Ectodermal cell (in vitro differentiated cells): Measurements from ENCODE around the gene MCRS1.
A peak's percentile ranks its signal among the peaks of the same experiment; 100 is the strongest.

Experiments
- H3K27ac ChIP-seq: 2 replicates; pipeline ENCODE4 v1.7.0; 2013; ENCODE audit warnings: mild to moderate bottlenecking, low read depth, low read length; ENCODE audit not compliant: insufficient read depth, poor library complexity, severe bottlenecking
- H3K27me3 ChIP-seq: 2 replicates; pipeline ENCODE4 v1.7.0; 2013; ENCODE audit warnings: mild to moderate bottlenecking, low read length; ENCODE audit not compliant: insufficient read depth, control insufficient read depth, poor library complexity, severe bottlenecking
- H3K36me3 ChIP-seq: one replicate; pipeline ENCODE4 v1.7.0; 2013; ENCODE audit warnings: low read length; ENCODE audit not compliant: control insufficient read depth, insufficient read depth
- H3K4me1 ChIP-seq: one replicate; pipeline ENCODE4 v1.7.0; 2013; ENCODE audit warnings: low read length; ENCODE audit not compliant: control insufficient read depth, insufficient read depth
- H3K4me3 ChIP-seq: 2 replicates; pipeline ENCODE4 v1.7.0; 2013; ENCODE audit warnings: low read depth, low read length, control low read depth; ENCODE audit not compliant: insufficient read depth
- H3K9me3 ChIP-seq: 2 replicates; pipeline ENCODE4 v1.7.0; 2013; ENCODE audit warnings: mild to moderate bottlenecking, low read length, moderate library complexity; ENCODE audit not compliant: control insufficient read depth
- WGBS, 2 experiments: methylation state at CpG; one replicate each; pipeline ENCODE4 v1.1.7; 2013; ENCODE audit warnings: missing lambda C conversion rate in 2 of 2; 5-methylcytosine and 5-hydroxymethylcytosine counted together

The MCRS1 gene

DNA sequence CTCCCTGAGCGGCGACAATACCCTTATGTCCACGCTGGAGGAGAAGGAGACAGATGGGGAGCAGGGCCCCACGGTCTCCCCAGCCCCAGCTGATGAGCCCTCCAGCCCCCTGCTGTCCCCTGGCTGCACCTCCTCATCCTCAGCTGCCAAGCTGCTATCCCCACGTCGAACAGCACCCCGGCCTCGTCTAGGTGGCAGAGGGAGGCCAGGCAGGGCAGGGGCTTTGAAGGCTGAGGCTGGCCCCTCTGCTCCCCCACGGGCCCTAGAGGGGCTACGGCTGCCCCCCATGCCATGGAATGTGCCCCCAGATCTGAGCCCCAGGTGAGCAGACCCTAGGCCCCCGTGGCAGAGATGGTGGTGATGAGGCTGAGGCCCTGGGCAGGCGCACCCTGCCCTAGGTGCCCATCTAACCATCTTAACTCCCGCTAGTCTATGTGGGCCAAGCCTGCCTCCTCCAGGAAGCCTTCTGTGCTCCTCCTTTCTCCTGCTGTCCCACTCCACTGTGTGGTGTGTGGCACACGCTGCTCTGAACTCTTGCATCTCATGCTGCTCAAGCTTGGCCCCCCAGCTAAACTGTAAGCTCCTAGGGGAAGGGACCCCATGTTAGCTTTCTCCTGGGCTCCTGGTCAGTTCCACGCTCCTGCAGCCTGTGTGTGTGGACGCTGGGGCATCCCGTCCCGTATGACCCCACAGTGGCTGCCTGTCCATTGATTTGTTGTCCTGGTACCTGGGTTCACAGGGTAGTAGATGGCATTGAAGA lies 12.1 kb downstream of the MCRS1 start:
- no peak overlapping the region for H3K4me3 ChIP-seq
- H3K36me3 ChIP-seq = peaks cover 21% of the 10 kb centered on the region
- H3K27ac ChIP-seq = no peak overlapping the region
- H3K27me3 ChIP-seq = peaks cover 2% of the 10 kb centered on the region
- no peaks in the 10 kb centered on the region for H3K4me1 ChIP-seq
- H3K9me3 ChIP-seq = no peaks in the 10 kb centered on the region
- 94 to 95% methylated on average over 18 of the region's 18 CpGs for whole genome bisulfite sequencing, 2 experiments

DNA sequence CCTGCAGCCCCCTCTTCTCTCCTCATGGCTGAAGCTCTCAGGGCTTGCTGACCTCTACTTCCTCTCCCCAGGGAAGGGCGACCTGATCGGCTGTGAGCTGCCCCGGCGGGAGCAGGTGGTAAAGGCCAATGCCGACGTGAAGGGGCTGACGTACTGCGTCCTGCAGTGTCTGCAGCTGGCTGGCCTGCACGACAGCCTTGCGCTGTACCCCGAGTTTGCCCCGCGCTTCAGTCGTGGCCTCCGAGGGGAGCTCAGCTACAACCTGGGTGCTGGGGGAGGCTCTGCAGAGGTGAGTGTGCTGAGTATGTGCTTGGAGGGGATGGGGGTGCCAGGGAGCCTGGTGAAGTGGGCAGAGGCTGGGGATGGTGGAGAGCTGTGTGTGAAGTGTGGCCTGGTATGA lies 13.7 kb downstream of the MCRS1 start:
- Histone ChIP-seq H3K4me1 (peaks cover 4% of the 10 kb centered on the region), H3K4me3 (no peak overlapping the region), H3K27ac (no peak overlapping the region), H3K27me3 (peaks cover 17% of the 10 kb centered on the region), H3K36me3 (peaks cover 9% of the 10 kb centered on the region), H3K9me3 (no peaks in the 10 kb centered on the region)
- 90 to 92% methylated on average over 15 of the region's 15 CpGs for WGBS, 2 experiments

DNA sequence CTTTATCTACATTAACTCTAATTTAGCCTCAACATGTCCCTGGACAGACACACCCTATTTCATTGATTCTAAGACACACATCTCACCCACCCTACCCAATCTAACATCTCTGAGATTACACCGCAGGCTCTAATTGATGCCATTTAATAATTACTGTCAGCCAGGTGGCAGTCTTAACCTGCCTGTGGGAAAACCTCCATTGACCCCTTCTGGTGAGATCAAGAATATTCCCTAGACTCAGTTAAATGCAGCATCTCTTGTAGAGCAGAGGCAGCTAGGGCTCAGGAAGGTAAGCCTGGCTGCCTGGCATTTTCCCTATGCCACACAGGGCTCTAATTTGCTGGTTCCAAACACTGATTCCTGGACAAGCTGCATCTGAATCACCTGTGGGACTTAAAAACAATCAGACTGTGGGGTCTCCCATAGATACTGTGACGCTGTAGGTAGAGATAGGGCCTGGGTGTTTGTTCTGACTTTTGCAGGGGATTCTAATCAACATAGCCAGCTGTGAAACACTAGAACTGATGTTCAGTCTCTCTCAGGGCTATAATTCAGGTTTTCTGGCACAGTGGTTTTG lies 14.3 kb downstream of the MCRS1 start:
- no peak overlapping the region for H3K27ac ChIP-seq
- H3K9me3 ChIP-seq = no peaks in the 10 kb centered on the region
- H3K4me1 ChIP-seq = peaks cover 9% of the 10 kb centered on the region
- no peak overlapping the region for H3K4me3 ChIP-seq
- WGBS, 2 experiments = 66 to 74% methylated on average over 2 of the region's 2 CpGs
- peaks cover 24% of the 10 kb centered on the region for H3K27me3 ChIP-seq
- H3K36me3 ChIP-seq = peaks cover 2% of the 10 kb centered on the region

DNA sequence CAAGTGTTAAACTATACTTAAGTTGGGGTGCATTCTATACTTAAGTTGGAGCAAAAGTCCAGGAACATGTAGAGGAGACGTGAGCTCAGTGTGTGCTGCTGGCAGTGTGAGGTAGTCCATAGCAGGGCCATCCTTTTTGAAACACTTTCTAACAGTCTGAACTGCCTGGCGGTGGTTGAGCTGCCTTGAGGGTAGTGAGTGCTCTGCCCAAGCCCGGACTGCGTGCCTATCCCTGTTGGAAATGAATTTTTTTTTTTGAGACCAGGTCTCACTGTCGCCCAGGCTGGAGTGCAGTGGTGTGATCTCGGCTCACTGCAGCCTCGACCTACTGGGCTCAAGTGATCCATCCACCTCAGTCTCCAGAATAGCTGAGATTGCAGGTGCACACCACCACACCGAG lies 15.0 kb downstream of the MCRS1 start:
- Histone ChIP-seq H3K27me3 (peaks cover 31% of the 10 kb centered on the region), H3K4me1 (peaks cover 9% of the 10 kb centered on the region), H3K4me3 (no peak overlapping the region), H3K9me3 (no peaks in the 10 kb centered on the region), H3K36me3 (no peaks in the 10 kb centered on the region), H3K27ac (no peak overlapping the region)
- 87 to 90% methylated on average over 8 of the region's 8 CpGs for WGBS, 2 experiments

DNA sequence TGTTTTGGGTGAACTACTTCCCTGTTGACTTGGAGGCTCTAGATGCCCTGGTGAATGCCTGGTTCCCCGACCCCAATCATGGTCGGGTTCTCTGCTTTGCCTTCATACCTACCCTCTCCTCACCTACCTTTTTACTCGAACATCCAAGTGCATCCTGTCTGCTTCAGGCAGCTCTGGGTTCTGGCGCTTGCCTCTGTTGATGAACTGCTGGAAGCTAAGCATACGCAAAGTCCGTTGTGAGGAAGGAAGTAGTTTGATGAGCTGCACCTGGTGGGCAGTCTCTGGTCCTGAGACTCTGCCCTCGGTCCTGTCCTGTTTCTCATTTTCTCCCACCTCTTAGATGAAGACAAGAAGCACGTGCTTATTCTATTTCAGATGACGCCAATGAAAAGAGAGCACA lies 15.5 kb downstream of the MCRS1 start:
- H3K27ac ChIP-seq = no peak overlapping the region
- 83 to 88% methylated on average over 9 of the region's 9 CpGs for WGBS, 2 experiments
- H3K9me3 ChIP-seq = no peaks in the 10 kb centered on the region
- peaks cover 35% of the 10 kb centered on the region for H3K27me3 ChIP-seq
- H3K4me1 ChIP-seq = peaks cover 9% of the 10 kb centered on the region
- no peak overlapping the region for H3K4me3 ChIP-seq
- H3K36me3 ChIP-seq = no peaks in the 10 kb centered on the region

DNA sequence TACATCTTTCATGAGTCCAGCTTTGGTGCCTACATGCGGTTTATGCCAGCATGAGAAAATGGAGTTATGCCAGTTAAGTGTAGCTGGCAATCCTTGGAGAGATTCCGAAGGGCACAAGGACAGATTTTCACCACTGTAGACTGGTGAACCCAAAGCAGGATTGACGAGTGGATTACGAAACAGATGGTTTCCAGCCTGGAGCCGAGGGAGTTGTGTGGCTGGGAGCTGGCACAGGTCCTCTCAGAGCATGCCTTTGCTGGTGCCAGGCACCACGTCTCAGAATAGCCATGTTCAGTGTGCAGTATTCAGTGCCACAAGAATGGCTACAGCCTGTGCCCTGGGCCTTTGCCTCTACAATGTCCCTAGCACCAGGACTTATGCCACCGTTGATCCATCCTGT lies 15.9 kb downstream of the MCRS1 start:
- H3K4me3 ChIP-seq = no peak overlapping the region
- H3K9me3 ChIP-seq = no peaks in the 10 kb centered on the region
- WGBS, 2 experiments = 92 to 93% methylated on average over 7 of the region's 7 CpGs
- peaks cover 9% of the 10 kb centered on the region for H3K4me1 ChIP-seq
- no peak overlapping the region for H3K27ac ChIP-seq
- no peaks in the 10 kb centered on the region for H3K36me3 ChIP-seq
- H3K27me3 ChIP-seq = peaks cover 39% of the 10 kb centered on the region

DNA sequence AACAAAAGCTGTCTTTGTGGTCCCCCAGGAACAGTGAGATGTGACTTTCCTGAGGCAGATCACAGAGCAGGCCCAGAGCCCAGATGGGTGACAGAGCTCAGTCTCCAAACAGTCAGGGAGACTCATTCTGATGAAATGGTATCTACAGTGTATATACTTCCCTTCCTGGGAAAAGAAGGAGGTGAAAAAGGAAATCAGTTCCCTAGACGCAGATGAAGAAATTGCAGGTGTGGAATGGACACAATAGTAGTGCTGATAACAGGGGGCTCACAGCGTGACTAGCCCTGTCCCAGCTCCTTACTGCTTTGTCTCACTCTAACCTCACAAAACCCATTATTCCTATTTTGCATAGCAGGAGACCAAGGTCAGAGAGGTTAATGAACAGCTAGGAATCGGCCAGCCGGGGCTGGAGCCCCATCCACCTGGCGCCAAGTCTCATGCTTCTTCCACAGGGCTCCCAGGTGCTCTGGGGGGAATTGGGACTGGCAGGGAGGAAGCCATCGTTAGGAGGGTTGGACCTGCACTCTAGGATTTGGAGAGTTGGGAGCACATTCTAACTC lies 17.2 kb downstream of the MCRS1 start:
- H3K4me1 ChIP-seq = peaks cover 9% of the 10 kb centered on the region
- peaks cover 51% of the 10 kb centered on the region for H3K27me3 ChIP-seq
- no peak overlapping the region for H3K4me3 ChIP-seq
- H3K27ac ChIP-seq = no peak overlapping the region
- H3K9me3 ChIP-seq = no peaks in the 10 kb centered on the region
- no peaks in the 10 kb centered on the region for H3K36me3 ChIP-seq
- WGBS, 2 experiments = 84 to 88% methylated on average over 6 of the region's 6 CpGs

DNA sequence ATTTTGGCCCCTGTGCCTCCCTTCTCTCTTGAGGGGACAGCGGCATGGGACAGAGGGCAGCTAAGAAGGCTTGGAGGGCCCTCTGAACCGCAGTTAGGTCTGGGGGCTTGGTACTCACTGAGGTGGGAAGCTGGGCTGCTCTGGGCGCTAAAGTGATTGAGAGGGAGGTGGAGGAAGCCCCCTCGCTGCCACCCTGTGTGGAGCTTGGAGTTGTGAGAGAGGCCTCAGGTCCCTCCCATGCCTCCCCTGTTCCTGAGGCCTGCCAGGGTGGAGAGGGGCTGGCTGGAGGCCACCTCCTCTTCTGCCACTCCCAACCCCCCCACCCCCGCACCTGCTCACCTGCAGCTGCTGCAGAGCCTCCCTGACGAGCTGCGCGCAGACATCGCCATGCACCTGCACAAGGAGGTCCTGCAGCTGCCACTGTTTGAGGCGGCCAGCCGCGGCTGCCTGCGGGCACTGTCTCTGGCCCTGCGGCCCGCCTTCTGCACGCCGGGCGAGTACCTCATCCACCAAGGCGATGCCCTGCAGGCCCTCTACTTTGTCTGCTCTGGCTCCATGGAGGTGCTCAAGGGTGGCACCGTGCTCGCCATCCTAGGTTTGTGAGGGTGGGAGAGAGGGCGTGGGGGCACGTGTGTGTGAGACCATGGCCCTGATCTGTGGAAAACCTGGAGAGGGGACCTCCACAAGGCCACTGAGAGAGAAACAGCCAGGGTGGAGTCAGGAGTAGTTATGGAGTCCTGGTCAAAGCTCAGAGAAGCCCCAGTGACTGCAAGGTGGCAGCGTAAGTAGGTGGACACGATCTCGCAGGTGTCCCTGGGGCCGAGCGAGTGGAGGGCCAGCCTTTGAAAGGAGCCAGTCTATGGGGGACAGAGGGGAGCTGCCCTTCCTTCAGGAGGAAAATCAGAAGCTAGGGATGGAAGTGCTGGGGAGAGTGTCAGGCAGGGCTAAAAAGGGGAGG lies 17.9 kb downstream of the MCRS1 start:
- Histone ChIP-seq H3K27ac (no peak overlapping the region), H3K36me3 (no peaks in the 10 kb centered on the region), H3K4me3 (no peak overlapping the region), H3K9me3 (no peaks in the 10 kb centered on the region), H3K4me1 (peaks cover 9% of the 10 kb centered on the region), H3K27me3 (peaks cover 58% of the 10 kb centered on the region)
- 94 to 96% methylated on average over 28 of the region's 28 CpGs for WGBS, 2 experiments

DNA sequence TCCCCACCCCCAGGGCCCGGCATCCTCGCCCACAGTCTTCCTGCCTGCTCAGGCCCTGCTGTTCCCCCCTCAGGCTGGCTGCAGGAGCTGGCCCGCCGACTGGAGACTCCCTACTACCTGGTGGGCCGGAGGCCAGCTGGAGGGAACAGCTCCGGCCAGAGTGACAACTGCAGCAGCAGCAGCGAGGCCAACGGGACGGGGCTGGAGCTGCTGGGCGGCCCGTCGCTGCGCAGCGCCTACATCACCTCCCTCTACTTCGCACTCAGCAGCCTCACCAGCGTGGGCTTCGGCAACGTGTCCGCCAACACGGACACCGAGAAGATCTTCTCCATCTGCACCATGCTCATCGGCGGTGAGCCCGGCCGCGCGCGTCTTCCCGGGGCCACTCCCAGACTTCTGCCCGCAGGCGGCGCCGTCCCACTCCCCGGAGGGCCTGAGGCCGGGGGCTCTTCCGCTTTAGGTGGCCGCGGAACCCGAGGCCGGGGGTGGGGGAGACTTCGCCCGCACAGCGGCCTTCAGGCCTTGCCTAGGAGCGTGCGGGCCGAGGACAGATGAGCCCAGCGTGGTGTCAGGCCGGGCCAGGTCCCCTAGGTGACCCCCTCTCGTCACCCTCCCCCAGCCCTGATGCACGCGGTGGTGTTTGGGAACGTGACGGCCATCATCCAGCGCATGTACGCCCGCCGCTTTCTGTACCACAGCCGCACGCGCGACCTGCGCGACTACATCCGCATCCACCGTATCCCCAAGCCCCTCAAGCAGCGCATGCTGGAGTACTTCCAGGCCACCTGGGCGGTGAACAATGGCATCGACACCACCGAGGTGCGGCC lies 18.9 kb downstream of the MCRS1 start:
- Histone ChIP-seq H3K4me1 (peaks cover 9% of the 10 kb centered on the region), H3K27me3 (peaks cover 68% of the 10 kb centered on the region), H3K9me3 (no peaks in the 10 kb centered on the region), H3K27ac (no peak overlapping the region), H3K4me3 (peak overlapping the region; percentile 28), H3K36me3 (no peaks in the 10 kb centered on the region)
- 30 to 31% methylated on average over 70 of the region's 70 CpGs for WGBS, 2 experiments
